ENCODE measurements around the gene CCDC27.

The CCDC27 gene

GRCh38 chr1:3778590-3779264 is 26.5 kb downstream of the CCDC27 start:
- DNase-seq = no peak

DNA sequence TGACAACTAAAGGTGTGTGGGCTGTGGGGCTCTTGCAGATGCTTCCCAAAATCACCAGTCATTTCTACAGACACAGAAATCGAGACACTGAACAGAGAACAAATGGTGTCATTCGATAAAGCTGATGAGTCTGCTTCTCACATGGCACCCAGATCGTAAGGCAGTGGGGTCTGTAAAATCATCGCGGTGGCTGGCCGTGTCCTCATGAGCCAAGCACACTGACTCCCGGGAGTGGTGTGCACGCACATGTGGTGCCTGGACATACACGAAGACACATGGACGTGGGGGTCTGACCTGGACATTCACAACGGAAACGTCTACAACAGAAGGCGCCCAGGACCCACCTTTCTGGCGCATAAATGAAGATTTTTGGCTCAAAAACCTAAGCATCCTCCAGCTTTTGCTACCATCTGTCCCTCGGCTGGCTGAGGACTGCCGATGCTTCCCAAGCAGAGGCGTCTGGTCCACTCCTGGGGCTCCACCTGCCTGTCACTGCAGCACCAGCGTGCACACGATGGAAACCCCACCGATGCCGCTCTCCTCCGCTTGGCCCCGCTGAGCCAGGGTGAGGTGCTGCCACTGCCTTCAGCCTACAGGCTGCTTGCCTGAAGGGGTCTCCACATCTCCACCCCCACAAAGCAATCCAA is 27.1 kb downstream of the CCDC27 start:
- DNase-seq = no peak

DNA sequence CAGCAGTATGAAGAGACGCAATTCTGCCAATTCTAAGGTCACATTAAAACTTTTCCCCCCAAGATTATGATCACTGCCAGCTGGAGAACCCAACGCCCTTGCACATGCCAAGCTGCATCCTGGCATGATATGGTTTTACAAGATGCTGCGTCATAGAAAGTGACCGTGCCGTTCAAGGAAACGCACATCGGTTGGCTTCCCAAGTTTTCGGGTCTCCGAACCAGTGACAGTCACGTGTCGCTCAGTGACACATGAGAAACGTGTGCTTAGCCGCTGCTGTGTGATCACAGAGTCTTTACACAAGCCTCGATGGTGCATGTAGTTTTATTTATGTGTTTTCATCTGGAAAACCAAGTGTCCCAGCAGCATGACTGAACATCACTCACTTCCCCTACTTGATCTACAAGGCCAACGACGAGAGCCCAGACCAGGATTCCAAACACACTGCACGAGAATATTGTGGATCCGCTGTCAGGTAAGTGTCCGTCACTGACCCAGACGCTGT is 27.7 kb downstream of the CCDC27 start:
- DNase-seq = no peak

GRCh38 chr1:3780901-3781300 is 28.7 kb downstream of the CCDC27 start:
- no peak for DNase-seq

DNA sequence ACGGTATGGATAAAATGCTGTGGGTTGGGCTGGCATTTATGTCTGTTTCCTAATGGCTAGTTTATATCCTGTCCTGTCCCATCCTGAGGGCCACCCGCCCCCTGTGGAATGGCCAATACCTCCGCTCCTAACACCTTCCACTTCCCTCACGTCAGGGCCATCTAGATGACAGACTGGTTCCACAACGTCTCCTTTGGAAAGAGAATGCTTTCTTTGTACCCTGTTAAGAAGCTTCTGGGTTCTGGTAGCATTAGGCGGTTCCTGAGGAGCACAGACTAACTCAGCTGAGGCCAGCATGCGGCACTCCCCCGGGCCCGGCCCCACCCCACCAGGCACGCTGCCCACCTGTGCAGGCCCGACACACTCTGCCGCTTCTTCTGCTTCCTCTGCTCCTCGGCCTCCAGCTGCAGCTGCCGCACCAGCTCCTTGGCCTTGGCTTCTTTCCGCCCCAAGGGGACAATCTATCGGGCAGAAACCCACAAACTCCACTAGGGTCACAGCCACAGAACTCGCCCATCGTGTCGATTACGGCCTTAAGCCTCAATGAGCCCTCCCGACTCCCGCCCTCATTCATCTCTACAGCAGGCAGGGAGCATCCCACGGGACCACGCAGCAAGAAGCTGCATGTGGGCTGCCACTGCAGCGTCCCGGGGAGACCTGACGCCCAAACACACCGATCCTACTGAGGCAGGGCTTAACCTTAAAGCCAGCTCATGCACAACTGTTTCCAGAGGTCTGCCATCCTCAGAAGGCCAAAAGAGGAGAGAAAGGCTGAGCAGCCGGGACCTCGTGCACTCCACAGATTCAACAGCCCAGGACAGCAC is 31.6 kb downstream of the CCDC27 start:
- DNase-seq = no peak

DNA sequence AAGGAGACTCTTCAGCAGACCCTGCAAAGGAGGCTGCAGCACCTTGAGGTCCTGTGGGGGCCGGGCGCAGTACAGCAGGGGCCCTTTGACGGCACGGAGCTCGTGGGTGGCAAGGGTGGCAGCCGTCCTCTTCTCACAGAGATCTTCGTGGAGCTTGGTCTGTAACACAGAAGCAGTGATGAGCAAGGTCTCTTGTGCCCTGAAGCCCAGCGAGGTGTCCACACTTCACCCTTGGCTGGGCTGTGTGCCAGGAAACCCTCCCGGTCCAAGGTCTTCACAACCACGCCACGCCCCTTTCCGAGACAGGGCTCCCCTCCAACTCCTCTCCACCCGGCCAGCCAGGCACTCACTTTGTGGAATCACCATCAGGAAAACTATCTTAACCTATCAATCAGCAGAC is 32.8 kb downstream of the CCDC27 start:
- DNase-seq = no peak

- no peak for DNase-seq
These were observed 33.4 kb downstream of the CCDC27 start for GRCh38 chr1:3785456-3786157.

GRCh38 chr1:3786468-3787348 is 34.5 kb downstream of the CCDC27 start:
- DNase-seq = no peak

DNA sequence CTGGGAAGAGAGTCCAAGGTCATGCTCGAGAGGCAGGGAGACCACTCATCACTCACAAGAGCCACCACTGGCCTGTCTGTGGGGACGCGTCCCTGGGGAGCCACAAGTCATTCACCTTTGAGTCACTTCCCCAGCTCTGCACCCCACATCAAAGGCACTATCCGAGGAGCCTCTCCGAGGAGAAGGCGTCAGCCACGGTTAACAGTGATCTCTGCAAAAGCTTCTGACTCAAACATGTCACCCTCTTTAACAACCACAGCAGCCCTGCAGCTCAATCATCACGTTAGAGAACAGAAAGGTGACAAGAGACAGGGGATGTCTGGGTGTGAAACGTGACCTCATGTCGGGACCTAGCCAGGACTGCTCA is 35.1 kb downstream of the CCDC27 start:
- DNase-seq = no peak

DNA sequence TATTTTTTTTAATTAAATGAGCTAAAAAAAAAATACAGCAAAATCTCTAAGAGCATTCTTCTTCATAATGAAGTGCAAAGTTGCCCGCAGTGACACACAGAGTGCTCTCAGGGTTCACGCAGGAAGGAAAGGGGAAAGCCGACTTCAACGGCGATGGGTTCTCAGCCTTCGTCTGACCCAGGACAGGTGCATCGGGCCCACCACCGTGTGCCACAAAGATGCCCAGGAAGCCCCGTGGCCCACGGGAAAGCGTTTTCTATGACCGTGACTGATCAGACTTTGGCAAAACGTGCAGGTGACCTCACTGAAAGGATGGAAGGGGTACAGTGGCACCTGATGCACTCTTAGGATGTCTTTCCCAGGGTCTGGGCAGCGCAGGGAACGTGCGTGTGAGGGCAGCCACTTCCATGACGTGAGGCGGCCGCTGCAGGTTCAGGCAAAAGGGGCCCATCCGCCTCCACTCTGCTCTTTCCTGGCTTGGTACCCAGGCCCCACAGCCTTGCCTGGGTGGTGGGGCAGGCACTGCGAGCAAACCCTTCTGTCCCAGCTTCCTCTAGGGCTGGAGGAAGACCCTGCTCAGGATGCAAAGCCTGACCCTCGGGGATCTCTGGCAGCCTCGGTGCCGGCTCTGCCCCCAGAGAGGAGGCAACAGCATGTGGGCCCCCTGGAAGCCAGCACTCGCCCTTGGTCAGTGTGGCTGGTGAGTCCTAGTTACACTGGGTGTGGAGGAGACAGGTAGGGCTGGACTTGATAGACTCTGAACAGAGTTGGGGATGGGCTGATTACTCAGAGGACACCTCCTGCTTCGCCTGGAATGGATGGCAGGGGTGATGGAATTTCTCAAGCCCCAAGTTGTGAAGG is 35.7 kb downstream of the CCDC27 start:
- no peak for DNase-seq

- DNase-seq = no peak
These were observed 36.6 kb downstream of the CCDC27 start for GRCh38 chr1:3788756-3789420.

GRCh38 chr1:3789421-3790300 is 37.4 kb downstream of the CCDC27 start:
- DNase-seq = no peak

GRCh38 chr1:3790500-3790923 is 38.3 kb downstream of the CCDC27 start:
- DNase-seq = no peak

GRCh38 chr1:3790952-3791351 is 38.7 kb downstream of the CCDC27 start:
- DNase-seq = no peak

GRCh38 chr1:3795453-3796214 is 43.4 kb downstream of the CCDC27 start:
- DNase-seq = no peak

GRCh38 chr1:3796215-3797061 is 44.2 kb downstream of the CCDC27 start, which contains the start of gene LRRC47:
TSS of gene LRRC47 (minus strand) at chr1:3796498. CDS start at chr1:3796476, 22 bp downstream.
- DNase-seq = peak; percentile 95

GRCh38 chr1:3799976-3800685 is 47.9 kb downstream of the CCDC27 start:
- DNase-seq = no peak
